ENCODE results near the gene GNPDA1.

GRCh38 chr5:142048272-142048671, 35.4 kb upstream of the GNPDA1 start:
- TF ChIP-seq EZH2 (IDR thresholded peaks at IDR 0.05) (no peak), FOXP2 (optimal IDR thresholded peaks at IDR 0.05; ENCODE audit: control extremely low read depth, extremely low read length, insufficient read depth) (no peak)
